ENCODE results near the gene GTF2H2. TPM values are rescaled to one million over a fixed set of nuclear protein-coding genes. Genes with fewer than 3 reads are reported as not detected.

Gene GTF2H2
- total RNA-seq = 11.7 and 16.3 TPM in 2 replicates

DNA sequence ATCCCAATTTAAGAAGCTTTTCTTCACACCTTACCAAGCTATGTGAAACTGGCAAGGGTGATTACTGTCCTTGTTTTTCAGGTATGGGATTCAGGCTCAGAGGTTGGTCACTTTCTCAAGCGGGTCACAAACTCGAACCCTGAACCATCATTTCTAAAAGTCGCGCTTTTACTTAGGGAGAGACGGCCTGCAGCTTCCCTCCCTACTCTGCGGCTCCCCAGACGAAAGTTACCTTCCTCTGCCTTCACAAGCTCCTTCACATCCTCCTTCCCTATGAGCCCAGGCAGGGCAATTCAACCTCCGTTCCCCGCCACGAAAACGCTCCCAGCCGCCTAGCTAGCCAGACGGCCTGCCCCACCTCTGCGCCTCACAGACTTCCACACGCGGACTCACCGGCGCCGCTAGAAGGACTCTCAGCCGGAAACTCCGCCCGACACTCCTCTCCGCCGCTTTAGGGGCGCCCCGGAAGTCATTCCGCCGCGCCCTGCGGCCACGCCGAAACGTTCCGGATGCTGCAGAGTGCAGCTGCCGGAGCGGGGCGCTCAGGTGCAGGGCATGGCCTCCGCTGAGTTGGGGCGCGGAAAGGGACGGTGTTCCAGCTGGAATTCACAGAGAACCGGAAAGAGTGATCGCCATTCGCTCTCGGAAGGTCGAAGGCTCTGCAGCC lies at the start of gene GTF2H2:
Gene GTF2H2 (minus strand): TSS at position 415 of the 667 bp plus-strand sequence. CDS start 4,913 bp downstream, outside the sequence.

DNA sequence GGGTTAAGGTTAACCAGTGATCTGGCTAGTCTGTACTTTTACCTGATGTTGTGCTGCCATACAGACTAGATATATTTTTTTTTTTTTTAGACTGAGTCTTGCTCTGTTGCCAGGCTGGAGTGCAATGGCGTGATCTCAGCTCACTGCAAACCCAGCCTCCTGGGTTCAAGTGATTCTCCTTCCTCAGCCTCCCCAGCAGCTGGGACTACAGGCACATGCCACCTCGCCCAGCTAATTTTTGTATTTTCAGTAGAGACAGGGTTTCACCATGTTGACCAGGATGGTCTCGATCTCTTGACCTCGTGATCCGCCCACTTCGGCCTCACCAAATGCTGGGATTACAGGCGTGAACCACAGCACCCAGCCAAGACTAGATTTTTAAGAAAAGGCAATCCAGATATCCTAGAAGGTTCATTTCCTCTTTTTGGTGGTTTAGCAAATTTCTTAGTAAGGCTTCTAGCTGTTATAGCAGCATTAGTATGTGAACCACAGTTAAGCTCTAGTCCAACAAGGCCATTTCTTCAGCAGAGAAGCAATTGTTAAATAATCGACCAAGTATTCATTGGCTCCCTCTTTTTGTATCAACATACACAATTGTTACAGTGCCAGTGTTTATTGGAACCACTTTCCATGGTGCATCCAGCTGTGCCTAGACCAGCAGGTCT lies 42.1 kb downstream of the GTF2H2 start, which contains the start of gene NAIP:
Gene NAIP (minus strand): TSS at position 51 of the 665 bp plus-strand sequence. CDS start 12,424 bp downstream, outside the sequence.

Other genes starting within 250 kb of the GTF2H2 start
- 1.5 and 5.2 TPM in 2 replicates for gene SERF1A, start 167.0 kb downstream of the GTF2H2 start, total RNA-seq
- gene SMN1, start 142.6 kb downstream of the GTF2H2 start, total RNA-seq = 27.9 and 28.7 TPM in 2 replicates
- 0.89 and 2.0 TPM in 2 replicates for gene NAIP, start 42.3 kb downstream of the GTF2H2 start, total RNA-seq